Body of pancreas (tissue), 4 donors: ENCODE data around the gene EP300. TPM values are rescaled to one million over a fixed set of nuclear protein-coding genes. Genes with fewer than 3 reads are reported as not detected.

Experiments used
- ATAC-seq: fragments of 150-250 bp; one replicate; pipeline ENCODE4 v1.9.1; 2016
- DNase-seq, 4 donors: peaks; one replicate each; pipeline ENCODE4 v3.0.0-alpha.2; 2019
- H3K27ac ChIP-seq, 4 donors: fragments of 200-600 bp; sonication (generic); 1 replicate in 3 of 4; 2 replicates in 1 of 4; pipeline versions ENCODE4 v1.5.1 to v1.6.1; 2016 to 2019; ENCODE audit warnings: mild to moderate bottlenecking in 1 of 4, mixed read lengths in 1 of 4, moderate library complexity in 1 of 4
- H3K27me3 ChIP-seq, 2 donors: fragments of 200-600 bp; sonication (generic); one replicate each; pipeline ENCODE4 v1.6.0; 2016; ENCODE audit warnings: mild to moderate bottlenecking in 1 of 2
- H3K36me3 ChIP-seq, 2 donors: fragments of 200-600 bp; sonication (generic); replicated peaks in 1 of 2; 2 replicates each; pipeline ENCODE4 v1.5.1; 2016; ENCODE audit warnings: low read depth in 2 of 2; ENCODE audit not compliant: insufficient read depth in 1 of 2
- H3K4me1 ChIP-seq: fragments of 200-600 bp; sonication (generic); one replicate; pipeline ENCODE4 v1.6.0; 2016
- H3K4me3 ChIP-seq, 2 donors: fragments of 200-600 bp; sonication (generic); 1 replicate in 1 of 2; 2 replicates in 1 of 2; pipeline ENCODE4 v1.5.1; 2016 to 2019
- H3K9me3 ChIP-seq, 3 donors: fragments of 200-600 bp; sonication (generic); 1 replicate in 2 of 3; 2 replicates in 1 of 3; pipeline ENCODE4 v1.5.1; 2016
- WGBS, 2 donors: methylation state at CpG; one replicate each; pipeline ENCODE4 v1.1.5; 2017; 5-methylcytosine and 5-hydroxymethylcytosine counted together
- intact Hi-C: fragments of 100-400 bp; cut with DNase I; formaldehyde crosslinking; loops from one replicate; pipeline ENCODE4 v1.15.1; 2023
- microRNA counts, 2 donors: library from miRNA; unstranded; fragments of <30 nt; microRNA quantifications; one replicate each; lab custom pipeline; 2017
- small RNA-seq: library from RNA; depleted of rRNA; stranded (forward); fragments of <200 nt; gene quantifications from one replicate; pipeline ENCODE3, GENCODE V24; 2016
- total RNA-seq, 2 donors: library from RNA; depleted of rRNA; stranded (reverse); fragments of >200 nt; gene quantifications; one replicate each; pipeline ENCODE4 v1.1.0, GENCODE V29; 2016
- TF ChIP-seq, protein P1 (sequence below), 7 experiments: fragments of 450-650 bp in 4 of 7; fragments of 200-600 bp in 3 of 7; sonication (generic) in 3 of 7; IDR thresholded peaks; one replicate each; pipeline ENCODE4 v1.5.1; 2016 to 2019; ENCODE audit warnings: antibody characterized with exemption in 7 of 7

EP300 gene
- total RNA-seq, 2 donors from 2014 or later, result 35.0 to 68.2 TPM

DNA sequence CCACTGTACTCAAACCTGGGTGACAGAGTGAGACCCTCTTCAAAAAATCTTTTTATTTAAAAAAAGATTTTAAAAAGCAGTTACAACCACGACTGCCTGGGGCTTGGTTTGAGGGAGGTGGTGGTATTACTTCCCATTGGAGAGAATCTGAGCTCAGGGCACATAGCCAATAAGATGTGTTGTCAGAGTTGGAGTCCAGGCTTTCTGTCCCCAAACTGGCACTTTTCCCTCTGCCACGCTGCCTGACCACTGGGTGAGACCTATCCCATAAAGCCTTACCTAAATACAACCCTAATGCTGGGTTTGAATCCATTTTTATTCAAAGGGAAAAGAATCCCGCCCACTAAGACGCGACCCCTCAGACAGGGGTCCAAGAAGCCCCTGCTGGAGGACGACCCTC is 136.8 kb downstream of the EP300 start:
- no peak for ATAC-seq
- intact Hi-C loops, result no loop called here
- Histone ChIP-seq H3K27ac (no peak overlapping the region), H3K36me3 (peaks cover 0 to 11% of the 10 kb centered on the region in 2 donors), H3K4me1 (no peaks in the 10 kb centered on the region), H3K9me3 (no peaks in the 10 kb centered on the region), H3K4me3 (no peak overlapping the region), H3K27me3 (no peaks in the 10 kb centered on the region)
- no peak for DNase-seq
- TF ChIP-seq, protein P1, sequence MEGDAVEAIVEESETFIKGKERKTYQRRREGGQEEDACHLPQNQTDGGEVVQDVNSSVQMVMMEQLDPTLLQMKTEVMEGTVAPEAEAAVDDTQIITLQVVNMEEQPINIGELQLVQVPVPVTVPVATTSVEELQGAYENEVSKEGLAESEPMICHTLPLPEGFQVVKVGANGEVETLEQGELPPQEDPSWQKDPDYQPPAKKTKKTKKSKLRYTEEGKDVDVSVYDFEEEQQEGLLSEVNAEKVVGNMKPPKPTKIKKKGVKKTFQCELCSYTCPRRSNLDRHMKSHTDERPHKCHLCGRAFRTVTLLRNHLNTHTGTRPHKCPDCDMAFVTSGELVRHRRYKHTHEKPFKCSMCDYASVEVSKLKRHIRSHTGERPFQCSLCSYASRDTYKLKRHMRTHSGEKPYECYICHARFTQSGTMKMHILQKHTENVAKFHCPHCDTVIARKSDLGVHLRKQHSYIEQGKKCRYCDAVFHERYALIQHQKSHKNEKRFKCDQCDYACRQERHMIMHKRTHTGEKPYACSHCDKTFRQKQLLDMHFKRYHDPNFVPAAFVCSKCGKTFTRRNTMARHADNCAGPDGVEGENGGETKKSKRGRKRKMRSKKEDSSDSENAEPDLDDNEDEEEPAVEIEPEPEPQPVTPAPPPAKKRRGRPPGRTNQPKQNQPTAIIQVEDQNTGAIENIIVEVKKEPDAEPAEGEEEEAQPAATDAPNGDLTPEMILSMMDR (IDR thresholded peaks at IDR 0.05), result no peak
- 87 to 90% methylated on average over 6 of the region's 6 CpGs for WGBS, 2 donors

MicroRNAs within 50 kb of the gene (microRNA counts, 767-probe panel; counts per million panel counts)
- microRNA hsa-miR-1281 (lab: Ali Mortazavi, UCI), result 0 to 736 counts per million in 2 donors

Small RNA genes lying within 50 kb of the gene (small RNA-seq; reads per million reads assigned to genes)
- gene RF00019 (not detected), gene RNU6-375P (not detected)

Other genes starting within 250 kb of the EP300 start
- gene ST13, start 236.0 kb upstream of the EP300 start, total RNA-seq, result 100 to 1,000 TPM in 1 of 2 donors, 10 to 100 TPM in 1; 98.9 to 122 TPM
- 10 to 100 TPM in 1 of 2 donors, 1 to 10 TPM in 1; 6.9 to 14.3 TPM for gene XPNPEP3, start 235.4 kb upstream of the EP300 start, total RNA-seq
- gene DNAJB7, start 230.5 kb upstream of the EP300 start, total RNA-seq, result not detected
- 10 to 100 TPM in 1 of 2 donors, 1 to 10 TPM in 1; 6.9 to 20.2 TPM for gene RBX1, start 141.2 kb upstream of the EP300 start, total RNA-seq
- gene L3MBTL2, start 112.7 kb downstream of the EP300 start, total RNA-seq, result 10 to 100 TPM in 1 of 2 donors, 1 to 10 TPM in 1; 5.7 to 21.1 TPM
- 1 to 10 TPM; 1.8 to 6.3 TPM for gene CHADL, start 148.3 kb downstream of the EP300 start, total RNA-seq
- gene RANGAP1, start 193.6 kb downstream of the EP300 start, total RNA-seq, result 10 to 100 TPM; 45.4 to 62.3 TPM
- 10 to 100 TPM; 29.8 to 34.3 TPM for gene ZC3H7B, start 208.9 kb downstream of the EP300 start, total RNA-seq